Hepatocyte (in vitro differentiated cells): ENCODE measurements around the gene BCL2L1. TPM values are rescaled to one million over a fixed set of nuclear protein-coding genes. Genes with fewer than 3 reads are reported as not detected.
A peak's percentile ranks its signal among the peaks of the same experiment; 100 is the strongest.

Source experiments
- DNase-seq: peaks from one replicate; pipeline ENCODE4 v3.0.0-alpha.2; 2016; ENCODE audit warnings: low spot score
- H2AFZ ChIP-seq: fragments of 200-600 bp; sonication (generic); 2 replicates; pipeline ENCODE4 v1.6.0; 2016; ENCODE audit warnings: antibody characterized with exemption, mild to moderate bottlenecking
- H3K27ac ChIP-seq: fragments of 200-600 bp; sonication (generic); 2 replicates; pipeline ENCODE4 v1.5.1; 2016; ENCODE audit warnings: mild to moderate bottlenecking
- H3K27me3 ChIP-seq: fragments of 200-600 bp; sonication (generic); 2 replicates; pipeline ENCODE4 v1.6.1; 2016
- H3K36me3 ChIP-seq: fragments of 200-600 bp; sonication (generic); replicated peaks from 2 replicates; pipeline ENCODE4 v1.5.1; 2016; ENCODE audit warnings: low read depth; ENCODE audit not compliant: insufficient read depth
- H3K4me1 ChIP-seq: fragments of 200-600 bp; sonication (generic); 2 replicates; pipeline ENCODE4 v1.5.1; 2016; ENCODE audit warnings: mild to moderate bottlenecking, moderate library complexity; ENCODE audit not compliant: insufficient read depth
- H3K4me2 ChIP-seq: fragments of 200-600 bp; sonication (generic); 2 replicates; pipeline ENCODE4 v1.6.0; 2016
- H3K4me3 ChIP-seq: fragments of 200-600 bp; sonication (generic); 2 replicates; pipeline ENCODE4 v1.5.1; 2016; ENCODE audit warnings: mild to moderate bottlenecking
- H3K79me2 ChIP-seq: fragments of 200-600 bp; sonication (generic); 2 replicates; pipeline ENCODE4 v1.6.0; 2017; ENCODE audit warnings: mild to moderate bottlenecking
- H3K9me2 ChIP-seq: fragments of 200-600 bp; sonication (generic); replicated peaks from 2 replicates; pipeline ENCODE4 v1.6.0; 2017; ENCODE audit warnings: mild to moderate bottlenecking; ENCODE audit not compliant: insufficient read depth
- H3K9me3 ChIP-seq: fragments of 200-600 bp; sonication (generic); 2 replicates; pipeline ENCODE4 v1.5.1; 2016; ENCODE audit warnings: low read depth, mild to moderate bottlenecking
- H4K20me1 ChIP-seq: fragments of 200-600 bp; sonication (generic); 2 replicates; pipeline ENCODE4 v1.6.0; 2016; ENCODE audit warnings: mild to moderate bottlenecking; ENCODE audit not compliant: insufficient read depth, poor library complexity, severe bottlenecking
- EZH2 ChIP-seq: fragments of 200-600 bp; sonication (generic); IDR thresholded peaks from 2 replicates; pipeline ENCODE4 v1.6.1; 2016; ENCODE audit warnings: antibody characterized with exemption, mild to moderate bottlenecking, borderline replicate concordance
- EZH2phosphoT487 ChIP-seq: fragments of 200-600 bp; sonication (generic); IDR thresholded peaks from one replicate; pipeline ENCODE4 v1.6.1; 2018; ENCODE audit warnings: antibody characterized with exemption, mild to moderate bottlenecking, low read depth, moderate library complexity; ENCODE audit not compliant: unreplicated experiment, severe bottlenecking
- WGBS: methylation state at CpG from one replicate; pipeline ENCODE4 v1.1.6; 2016; ENCODE audit warnings: low lambda C conversion rate; ENCODE audit errors: missing lambda C conversion rate; 5-methylcytosine and 5-hydroxymethylcytosine counted together
- polyA plus RNA-seq: library from polyadenylated mRNA; unstranded; fragments of >200 nt; fragmentation: Nextera tagmentation; extraction: Ambion mirVana; gene quantifications from 2 replicates; pipeline ENCODE4 v1.2.1, GENCODE V29; 2016
- total RNA-seq: library from RNA; depleted of rRNA; stranded (reverse); fragments of >200 nt; gene quantifications from 2 replicates; pipeline ENCODE4 v1.2.3, GENCODE V29; 2014
- TF ChIP-seq, protein P1 (sequence below): fragments of 200-600 bp; sonication (generic); IDR thresholded peaks from 2 replicates; pipeline ENCODE4 v1.5.1; 2016; ENCODE audit warnings: antibody characterized with exemption, mild to moderate bottlenecking; ENCODE audit not compliant: poor library complexity

The BCL2L1 gene
- total and polyA plus RNA-seq, 2 experiments from 2014 or later, result 104 to 139 TPM

DNA sequence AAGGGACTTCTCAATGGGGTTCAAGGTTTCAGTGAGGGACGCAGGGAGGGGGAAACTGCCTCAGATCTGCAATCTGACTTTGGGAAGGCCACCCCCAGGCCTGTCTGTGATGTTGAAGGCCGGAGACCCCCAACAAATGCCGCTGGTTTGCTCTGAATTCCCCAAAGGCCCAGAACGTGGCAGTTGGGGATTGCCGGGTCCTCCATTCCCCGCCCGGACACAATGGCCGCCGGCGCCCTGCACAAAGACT, 326 bp upstream of the BCL2L1 start:
- no peaks in the 10 kb centered on the region for H4K20me1 ChIP-seq
- no peaks in the 10 kb centered on the region for H3K9me3 ChIP-seq
- no peaks in the 10 kb centered on the region for H3K9me2 ChIP-seq
- peaks cover 48% of the 10 kb centered on the region for H3K79me2 ChIP-seq
- H3K4me3 ChIP-seq, result peak overlapping the region; percentile 47
- 6% methylated on average over 10 of the region's 10 CpGs for WGBS
- no peaks in the 10 kb centered on the region for H3K27me3 ChIP-seq
- H3K4me1 ChIP-seq, result peaks cover 30% of the 10 kb centered on the region
- peak overlapping the region; percentile 98 for H3K27ac ChIP-seq
- no peak for TF ChIP-seq EZH2
- TF ChIP-seq, protein P1, sequence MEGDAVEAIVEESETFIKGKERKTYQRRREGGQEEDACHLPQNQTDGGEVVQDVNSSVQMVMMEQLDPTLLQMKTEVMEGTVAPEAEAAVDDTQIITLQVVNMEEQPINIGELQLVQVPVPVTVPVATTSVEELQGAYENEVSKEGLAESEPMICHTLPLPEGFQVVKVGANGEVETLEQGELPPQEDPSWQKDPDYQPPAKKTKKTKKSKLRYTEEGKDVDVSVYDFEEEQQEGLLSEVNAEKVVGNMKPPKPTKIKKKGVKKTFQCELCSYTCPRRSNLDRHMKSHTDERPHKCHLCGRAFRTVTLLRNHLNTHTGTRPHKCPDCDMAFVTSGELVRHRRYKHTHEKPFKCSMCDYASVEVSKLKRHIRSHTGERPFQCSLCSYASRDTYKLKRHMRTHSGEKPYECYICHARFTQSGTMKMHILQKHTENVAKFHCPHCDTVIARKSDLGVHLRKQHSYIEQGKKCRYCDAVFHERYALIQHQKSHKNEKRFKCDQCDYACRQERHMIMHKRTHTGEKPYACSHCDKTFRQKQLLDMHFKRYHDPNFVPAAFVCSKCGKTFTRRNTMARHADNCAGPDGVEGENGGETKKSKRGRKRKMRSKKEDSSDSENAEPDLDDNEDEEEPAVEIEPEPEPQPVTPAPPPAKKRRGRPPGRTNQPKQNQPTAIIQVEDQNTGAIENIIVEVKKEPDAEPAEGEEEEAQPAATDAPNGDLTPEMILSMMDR, result no peak
- no peak for TF ChIP-seq EZH2phosphoT487
- peak overlapping the region; percentile 55 for H2AFZ ChIP-seq
- H3K36me3 ChIP-seq, result no peaks in the 10 kb centered on the region
- no peak for DNase-seq
- H3K4me2 ChIP-seq, result peak overlapping the region; percentile 91

- H3K36me3 ChIP-seq, result no peaks in the 10 kb centered on the region
- H3K79me2 ChIP-seq, result peaks cover 61% of the 10 kb centered on the region
- no peaks in the 10 kb centered on the region for H3K27me3 ChIP-seq
- no peak for DNase-seq
- no peaks in the 10 kb centered on the region for H4K20me1 ChIP-seq
- H2AFZ ChIP-seq, result no peak overlapping the region
- peaks cover 44% of the 10 kb centered on the region for H3K4me1 ChIP-seq
- peak overlapping the region; percentile 56 for H3K4me3 ChIP-seq
- H3K27ac ChIP-seq, result peak overlapping the region; percentile 98
- no peak for TF ChIP-seq EZH2phosphoT487
- TF ChIP-seq, protein P1, result no peak
- TF ChIP-seq EZH2, result no peak
- peak overlapping the region; percentile 91 for H3K4me2 ChIP-seq
- H3K9me2 ChIP-seq, result no peaks in the 10 kb centered on the region
- WGBS, result 62% methylated on average over 22 of the region's 22 CpGs
- H3K9me3 ChIP-seq, result no peaks in the 10 kb centered on the region
These were observed 1.0 kb downstream of the BCL2L1 start for GRCh38 chr20:31721408-31722256.

DNA sequence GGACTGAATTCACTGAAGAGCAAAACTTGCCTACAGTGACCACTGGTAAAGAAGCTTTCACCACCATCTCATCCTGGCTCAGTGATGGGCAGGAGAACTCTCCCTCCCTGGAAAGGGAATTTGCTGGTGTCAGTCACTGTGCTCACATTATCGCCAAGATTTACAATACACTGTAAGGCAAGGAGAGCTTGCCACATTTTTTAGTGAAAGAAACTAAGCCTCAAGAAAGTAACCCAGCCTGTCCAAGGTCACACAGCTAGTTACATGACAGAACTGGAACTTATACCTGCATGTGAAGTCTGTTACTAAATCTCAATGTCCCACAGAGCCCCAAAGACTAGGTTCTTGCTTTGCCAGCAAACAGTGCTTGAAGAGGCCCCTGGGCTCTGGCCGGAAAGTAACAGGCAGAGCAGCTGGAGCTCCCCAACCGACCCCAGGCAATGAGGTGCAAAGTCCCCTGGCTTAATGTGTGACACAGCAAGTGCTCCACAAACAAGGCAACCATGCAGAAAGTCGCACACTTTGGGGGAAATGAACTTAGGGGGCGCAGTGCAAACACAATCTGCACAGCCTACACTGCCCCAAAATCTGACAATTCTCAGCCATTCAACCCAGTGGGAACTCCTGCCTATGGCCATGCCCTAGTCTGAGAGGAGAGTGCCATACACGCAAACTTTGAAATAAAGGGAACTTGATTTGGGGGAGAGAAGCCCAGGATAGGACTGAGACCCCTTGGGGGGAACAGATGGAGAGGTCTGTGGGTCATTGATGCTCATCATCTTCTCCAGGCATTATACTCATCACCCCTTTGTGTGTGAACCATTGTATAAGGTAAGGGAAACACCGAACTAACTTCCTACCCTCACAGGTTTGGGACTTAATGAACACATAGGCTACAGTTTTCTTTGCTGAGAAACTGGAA, 1.9 kb downstream of the BCL2L1 start:
- H3K79me2 ChIP-seq, result peaks cover 70% of the 10 kb centered on the region
- H3K36me3 ChIP-seq, result no peaks in the 10 kb centered on the region
- TF ChIP-seq, protein P1, result no peak
- TF ChIP-seq EZH2phosphoT487 (no peak), EZH2 (no peak)
- H3K4me1 ChIP-seq, result peaks cover 47% of the 10 kb centered on the region
- DNase-seq, result peak; percentile 78
- H3K27ac ChIP-seq, result peak overlapping the region; percentile 98
- H3K27me3 ChIP-seq, result no peaks in the 10 kb centered on the region
- peak overlapping the region; percentile 56 for H3K4me3 ChIP-seq
- H3K9me3 ChIP-seq, result no peaks in the 10 kb centered on the region
- no peak overlapping the region for H2AFZ ChIP-seq
- H3K9me2 ChIP-seq, result no peaks in the 10 kb centered on the region
- 36% methylated on average over 7 of the region's 7 CpGs for WGBS
- H3K4me2 ChIP-seq, result peak overlapping the region; percentile 91
- no peaks in the 10 kb centered on the region for H4K20me1 ChIP-seq
